HL-60 (cell line): Measurements from ENCODE around the gene HOXB4.

Experiments used
- DNase-seq, 2 experiments: peaks; one replicate each; pipeline ENCODE4 v3.0.0-alpha.2; 2010 to 2020; ENCODE audit warnings: low read depth in 1 of 2, low spot score in 1 of 2
- H3K27ac ChIP-seq: fragments of 250-450 bp; sonication (Bioruptor Pico); replicated peaks from 2 replicates; pipeline ENCODE4 v1.5.1; 2020; ENCODE audit warnings: mild to moderate bottlenecking, moderate library complexity
- H3K27me3 ChIP-seq: fragments of 250-450 bp; sonication (Bioruptor Pico); 2 replicates; pipeline ENCODE4 v1.5.1; 2021; ENCODE audit warnings: mild to moderate bottlenecking, moderate library complexity; ENCODE audit not compliant: insufficient read depth, poor library complexity, severe bottlenecking
- H3K4me3 ChIP-seq: replicated peaks from 2 replicates; pipeline ENCODE4 v1.5.1; 2011; ENCODE audit warnings: mild to moderate bottlenecking, control low read depth, low read length; ENCODE audit not compliant: insufficient read depth
- CTCF ChIP-seq: IDR thresholded peaks from one replicate; pipeline ENCODE4 v1.5.1; 2011; ENCODE audit warnings: low read length, control low read depth, inconsistent platforms; ENCODE audit not compliant: insufficient read depth
- GABPA ChIP-seq: IDR thresholded peaks from 2 replicates; pipeline ENCODE4 v1.6.1; 2012; ENCODE audit warnings: low read depth
- POLR2AphosphoS5 ChIP-seq: IDR thresholded peaks from 2 replicates; pipeline ENCODE4 v1.6.1; 2012; ENCODE audit warnings: low read depth
- REST ChIP-seq: IDR thresholded peaks from 2 replicates; pipeline ENCODE4 v1.6.1; 2012; ENCODE audit warnings: low read depth; ENCODE audit not compliant: insufficient replicate concordance
- SPI1 ChIP-seq: IDR thresholded peaks from 2 replicates; pipeline ENCODE4 v1.6.1; 2012; ENCODE audit warnings: low read depth, mild to moderate bottlenecking, borderline replicate concordance

Gene HOXB4

GRCh38 chr17:48563867-48564187 lies 14.3 kb downstream of the HOXB4 start:
- no peak overlapping the region for H3K4me3 ChIP-seq
- H3K27me3 ChIP-seq = peaks cover 43% of the 10 kb centered on the region
- TF ChIP-seq POLR2AphosphoS5 = no peak
- no peak for TF ChIP-seq SPI1
- no peak for TF ChIP-seq GABPA
- TF ChIP-seq CTCF = no peak
- no peak for TF ChIP-seq REST
- no peak for DNase-seq
- H3K27ac ChIP-seq = no peak overlapping the region

DNA sequence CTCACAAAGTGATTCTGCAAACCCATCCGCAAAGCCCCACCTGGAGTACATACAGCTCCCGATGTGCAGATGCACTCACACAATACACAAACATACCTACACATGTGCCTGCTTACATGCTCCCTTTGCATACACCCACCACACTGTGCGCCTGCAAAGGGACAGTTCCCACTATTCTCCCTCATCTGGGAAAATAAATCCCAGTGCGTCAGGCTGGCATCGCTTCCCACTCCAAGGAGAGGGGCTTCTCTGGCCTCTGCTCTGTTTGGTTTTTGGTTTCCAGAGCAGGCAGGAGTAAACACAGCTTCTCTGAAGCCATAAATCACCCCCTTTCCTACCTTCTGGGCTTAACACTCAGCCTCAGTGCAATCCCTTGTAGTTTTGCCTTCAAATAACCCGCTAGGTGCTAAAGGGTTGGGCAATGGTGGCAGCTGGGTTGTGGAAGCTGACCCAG lies 14.7 kb downstream of the HOXB4 start:
- H3K27ac ChIP-seq = no peak overlapping the region

DNA sequence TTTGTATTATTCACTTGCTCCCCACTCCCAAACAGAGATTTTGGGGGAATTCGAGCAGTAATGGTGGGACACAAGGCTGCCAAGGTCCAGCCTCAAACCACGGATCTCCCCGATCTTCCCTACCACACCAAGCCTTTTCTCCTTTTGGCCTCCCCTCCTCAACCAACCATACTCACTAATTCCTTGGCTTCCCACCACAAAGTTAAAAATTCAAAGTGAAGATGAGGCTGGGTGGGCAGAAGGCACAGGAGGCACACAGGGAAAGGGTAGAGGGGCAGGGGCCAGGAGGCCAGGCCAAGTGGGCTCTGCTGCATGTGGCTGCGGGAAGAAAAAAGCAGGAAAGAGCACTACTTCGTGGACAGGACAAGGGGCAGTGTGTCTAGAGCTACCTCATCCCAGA lies 15.2 kb downstream of the HOXB4 start:
- H3K27me3 ChIP-seq = peaks cover 34% of the 10 kb centered on the region
- H3K27ac ChIP-seq = no peak overlapping the region
- no peak overlapping the region for H3K4me3 ChIP-seq
- TF ChIP-seq REST (no peak), CTCF (no peak), POLR2AphosphoS5 (no peak), GABPA (no peak), SPI1 (no peak)
- DNase-seq = no peak

More for the DNA sequence above, 14.7 kb downstream of the HOXB4 start:
- no peak for TF ChIP-seq REST
- no peak for TF ChIP-seq SPI1
- TF ChIP-seq GABPA = no peak
- TF ChIP-seq CTCF = no peak
- TF ChIP-seq POLR2AphosphoS5 = no peak
- H3K27me3 ChIP-seq = peaks cover 38% of the 10 kb centered on the region
- no peak overlapping the region for H3K4me3 ChIP-seq
- DNase-seq = no peak
